22Rv1 (cell line): ENCODE data around the gene IL1RAPL2.
"Not testable (repeated sequence)": the region's sequence is repeated elsewhere in the genome, so short reads cannot be mapped to it uniquely, and the experiment has no call there.

Experiments used
- H3K27ac ChIP-seq: fragments of 450-650 bp; 2 replicates; pipeline ENCODE4 v1.5.1; 2017
- ZFX ChIP-seq: fragments of 450-650 bp; IDR thresholded peaks from 2 replicates; pipeline ENCODE4 v1.6.1; 2017; ENCODE audit warnings: antibody characterized with exemption, borderline replicate concordance
- TF ChIP-seq, protein P1 (sequence below): fragments of 450-650 bp; IDR thresholded peaks from 2 replicates; pipeline ENCODE4 v1.5.1; 2017; ENCODE audit warnings: mild to moderate bottlenecking

The IL1RAPL2 gene

DNA sequence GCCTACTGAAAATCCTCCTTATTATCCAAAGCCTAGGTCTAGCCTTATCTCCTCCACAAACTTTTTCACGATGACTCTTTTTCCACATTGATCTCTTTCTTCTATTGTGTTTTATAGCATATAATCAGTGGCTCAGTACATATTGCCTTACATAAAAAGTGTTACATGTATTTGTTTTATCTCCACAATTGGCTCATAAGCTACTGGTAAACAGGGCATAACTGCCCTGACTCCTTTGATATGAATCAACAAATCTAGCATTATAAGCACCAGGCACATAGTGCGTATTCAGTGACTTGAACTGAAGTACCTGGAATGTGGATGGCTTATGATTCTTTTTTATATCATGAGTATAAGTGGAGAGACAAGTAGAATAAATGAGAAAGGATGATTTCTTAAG is 447.7 kb downstream of the IL1RAPL2 start:
- no peak for TF ChIP-seq ZFX
- TF ChIP-seq, protein P1, sequence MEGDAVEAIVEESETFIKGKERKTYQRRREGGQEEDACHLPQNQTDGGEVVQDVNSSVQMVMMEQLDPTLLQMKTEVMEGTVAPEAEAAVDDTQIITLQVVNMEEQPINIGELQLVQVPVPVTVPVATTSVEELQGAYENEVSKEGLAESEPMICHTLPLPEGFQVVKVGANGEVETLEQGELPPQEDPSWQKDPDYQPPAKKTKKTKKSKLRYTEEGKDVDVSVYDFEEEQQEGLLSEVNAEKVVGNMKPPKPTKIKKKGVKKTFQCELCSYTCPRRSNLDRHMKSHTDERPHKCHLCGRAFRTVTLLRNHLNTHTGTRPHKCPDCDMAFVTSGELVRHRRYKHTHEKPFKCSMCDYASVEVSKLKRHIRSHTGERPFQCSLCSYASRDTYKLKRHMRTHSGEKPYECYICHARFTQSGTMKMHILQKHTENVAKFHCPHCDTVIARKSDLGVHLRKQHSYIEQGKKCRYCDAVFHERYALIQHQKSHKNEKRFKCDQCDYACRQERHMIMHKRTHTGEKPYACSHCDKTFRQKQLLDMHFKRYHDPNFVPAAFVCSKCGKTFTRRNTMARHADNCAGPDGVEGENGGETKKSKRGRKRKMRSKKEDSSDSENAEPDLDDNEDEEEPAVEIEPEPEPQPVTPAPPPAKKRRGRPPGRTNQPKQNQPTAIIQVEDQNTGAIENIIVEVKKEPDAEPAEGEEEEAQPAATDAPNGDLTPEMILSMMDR = no peak

DNA sequence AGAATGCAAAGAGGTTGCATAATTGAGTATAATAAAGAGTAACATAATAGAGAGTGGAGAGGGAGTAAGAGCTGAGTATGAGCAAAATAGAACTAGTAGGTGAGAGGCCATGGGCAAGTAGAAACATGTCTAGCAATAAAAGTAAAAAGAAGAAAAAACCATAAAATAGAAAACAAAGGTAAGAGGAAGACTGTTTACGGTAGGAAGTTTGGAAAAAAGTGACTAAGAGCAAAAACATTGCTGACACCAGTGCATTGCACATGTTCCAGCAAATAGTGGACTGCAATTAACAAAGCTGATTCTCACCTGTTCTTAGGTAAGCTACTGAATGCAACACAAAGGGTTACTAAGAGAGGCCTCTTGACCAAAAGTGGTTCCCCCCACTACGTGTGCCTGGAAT is 451.6 kb downstream of the IL1RAPL2 start:
- H3K27ac ChIP-seq = no peak overlapping the region
- TF ChIP-seq, protein P1 = no peak
- TF ChIP-seq ZFX = no peak

More for the DNA sequence above, 447.7 kb downstream of the IL1RAPL2 start:
- no peak overlapping the region for H3K27ac ChIP-seq

DNA sequence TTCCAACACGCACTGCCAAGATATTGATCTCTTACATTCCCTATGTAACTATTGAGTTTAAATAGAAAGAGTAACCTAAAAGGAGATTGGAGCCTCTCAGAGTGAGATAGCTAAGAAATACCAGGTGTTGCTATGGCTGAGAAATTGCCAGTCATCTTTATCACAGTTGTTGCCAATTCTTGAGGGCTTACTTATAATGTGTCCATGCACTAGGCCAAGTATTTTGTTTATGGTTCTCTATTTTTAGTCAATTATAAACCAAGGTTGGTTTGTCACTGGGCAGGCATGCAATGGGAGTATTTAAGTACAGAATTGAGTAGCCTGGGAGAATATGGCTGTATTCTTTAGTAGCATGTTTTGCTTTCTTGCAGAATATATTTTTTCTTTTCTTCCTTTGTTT is 452.9 kb downstream of the IL1RAPL2 start:
- TF ChIP-seq, protein P1 = no peak
- TF ChIP-seq ZFX = no peak
- H3K27ac ChIP-seq = no peak overlapping the region

DNA sequence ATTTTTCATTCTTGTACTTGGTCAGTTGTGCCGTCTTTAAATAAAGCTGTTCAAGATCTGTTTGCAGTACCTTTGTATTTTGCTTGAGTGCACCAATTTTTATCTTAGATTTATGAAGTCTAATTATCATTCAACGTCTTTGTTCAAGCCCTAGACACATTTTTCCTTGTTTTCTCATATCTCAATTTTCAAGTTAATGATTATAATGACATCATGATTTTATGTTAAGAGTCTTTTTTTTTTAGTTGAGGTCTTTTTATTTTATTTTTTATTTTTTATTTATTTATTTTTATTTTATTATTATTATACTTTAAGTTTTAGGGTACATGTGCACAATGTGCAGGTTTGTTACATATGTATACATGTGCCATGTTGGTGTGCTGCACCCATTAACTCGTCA is 463.0 kb downstream of the IL1RAPL2 start:
- H3K27ac ChIP-seq = not testable (repeated sequence)

DNA sequence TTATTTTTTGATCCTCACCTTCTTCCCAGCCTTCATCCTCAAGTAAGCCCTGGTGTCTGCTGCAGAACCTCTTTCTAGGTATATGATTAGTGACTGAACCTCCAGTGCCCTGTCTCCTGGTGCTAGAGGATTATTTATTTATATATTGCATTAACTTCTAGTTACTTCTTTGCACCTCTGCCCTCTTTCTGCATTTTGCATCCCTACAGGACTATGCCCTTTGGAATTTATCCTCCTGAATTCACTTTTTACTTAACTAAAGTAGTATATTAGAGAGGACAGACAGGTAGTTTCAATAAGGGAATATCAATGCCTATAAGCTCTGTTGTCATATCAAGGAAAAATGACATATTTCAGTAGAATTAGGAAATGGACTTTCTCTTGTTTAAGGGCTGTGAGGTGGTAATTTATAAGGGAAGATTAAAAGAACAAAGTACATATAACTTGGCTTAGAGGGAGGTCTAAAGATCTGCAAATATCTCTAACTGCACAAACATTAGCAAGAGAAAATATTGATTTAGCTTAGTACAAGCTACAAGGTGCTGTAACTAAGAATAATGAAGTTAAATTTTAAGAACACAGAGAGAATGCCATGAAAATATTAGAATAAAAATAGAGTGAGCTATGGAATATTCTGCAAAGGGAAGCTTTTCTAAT is 472.8 kb downstream of the IL1RAPL2 start:
- H3K27ac ChIP-seq = no peak overlapping the region
- TF ChIP-seq, protein P1 = no peak
- no peak for TF ChIP-seq ZFX

DNA sequence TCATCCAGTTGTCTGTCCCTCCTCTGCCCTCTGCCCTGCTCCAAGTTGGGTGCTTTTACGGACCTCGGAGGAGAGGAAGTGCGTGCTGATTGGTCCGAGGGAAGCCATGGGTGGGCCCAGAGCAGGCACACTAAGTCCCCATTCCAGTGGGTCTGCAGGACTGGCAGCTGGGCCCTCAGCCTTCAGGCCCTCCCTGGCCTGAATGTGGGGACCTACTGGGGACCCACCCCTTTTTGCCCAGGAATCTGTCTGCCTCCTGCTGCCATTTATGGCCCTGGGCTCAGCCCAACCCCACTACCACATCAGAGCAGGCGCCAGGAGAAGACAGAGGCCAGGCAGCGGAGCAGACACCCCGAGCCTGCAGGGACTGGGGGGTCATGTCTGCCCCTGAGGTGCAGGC is 484.9 kb downstream of the IL1RAPL2 start:
- no peak overlapping the region for H3K27ac ChIP-seq
- TF ChIP-seq ZFX = no peak
- TF ChIP-seq, protein P1 = no peak

DNA sequence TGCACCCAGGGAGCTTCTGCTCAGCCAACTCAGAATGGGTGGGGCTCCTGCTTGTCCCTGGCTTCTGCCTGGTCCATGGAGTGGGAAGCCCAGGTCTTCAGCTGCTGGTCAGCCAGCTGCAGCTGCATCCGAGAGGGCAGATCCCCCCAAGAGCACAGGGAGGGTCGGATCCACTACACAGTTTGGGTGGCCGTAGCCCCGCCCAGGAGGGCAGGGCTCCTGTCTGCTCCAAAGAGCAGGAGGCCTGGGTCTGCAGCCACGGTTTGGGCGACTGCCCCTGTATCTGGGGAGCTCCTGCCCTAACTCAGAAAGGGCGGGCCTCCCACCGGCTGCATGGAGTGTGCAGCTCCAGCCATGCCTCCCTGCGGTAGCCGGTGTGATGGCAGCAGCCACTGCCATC is 485.4 kb downstream of the IL1RAPL2 start:
- TF ChIP-seq, protein P1 = no peak
- H3K27ac ChIP-seq = no peak overlapping the region

DNA sequence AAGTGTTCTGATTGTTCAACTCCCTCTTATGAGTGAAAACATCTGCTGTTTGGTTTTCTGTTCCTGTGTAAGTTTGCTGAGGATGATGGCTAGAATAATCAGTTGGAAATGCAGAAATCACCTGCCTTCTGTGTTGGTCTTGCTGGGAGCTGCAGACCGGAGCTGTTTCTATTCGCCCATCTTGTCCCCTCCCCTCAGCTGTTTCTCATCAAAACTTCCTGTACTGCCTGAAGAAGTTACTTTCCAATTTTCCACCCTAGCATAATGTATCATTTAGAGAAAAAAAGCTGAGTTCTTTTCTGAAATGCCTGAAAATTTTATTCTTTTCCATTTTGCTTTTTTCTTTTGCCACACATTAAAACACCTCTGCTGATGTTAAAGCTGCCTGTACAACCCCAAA is 486.9 kb downstream of the IL1RAPL2 start:
- no peak for TF ChIP-seq ZFX
- TF ChIP-seq, protein P1 = no peak
- no peak overlapping the region for H3K27ac ChIP-seq
